ENCODE data around the gene TAF1A.

The TAF1A gene

GRCh38 chr1:222594789-222595188 lies 5.1 kb upstream of the TAF1A start:
- DNase-seq, result no peak

GRCh38 chr1:222592171-222592570 lies 2.4 kb upstream of the TAF1A start:
- DNase-seq, result no peak

- no peak for DNase-seq
Observed at GRCh38 chr1:222588135-222588534, 1.6 kb downstream of the TAF1A start.

GRCh38 chr1:222586842-222587241 lies 2.9 kb downstream of the TAF1A start:
- DNase-seq, result no peak

GRCh38 chr1:222583079-222583478 lies 6.7 kb downstream of the TAF1A start:
- peak; percentile 90 for DNase-seq

GRCh38 chr1:222582099-222582774 lies 7.5 kb downstream of the TAF1A start:
- no peak for DNase-seq

- DNase-seq, result no peak
Observed at GRCh38 chr1:222579316-222579715, 10.4 kb downstream of the TAF1A start.

- DNase-seq, result no peak
Observed at GRCh38 chr1:222570837-222571236, 18.9 kb downstream of the TAF1A start.

GRCh38 chr1:222561656-222562055 lies 28.1 kb downstream of the TAF1A start:
- DNase-seq, result no peak

- DNase-seq, result no peak
Observed at GRCh38 chr1:222557574-222557973, 32.2 kb downstream of the TAF1A start.

- no peak for DNase-seq
Observed at GRCh38 chr1:222557148-222557547, 32.6 kb downstream of the TAF1A start.

- DNase-seq, result no peak
Observed at GRCh38 chr1:222555992-222556615, 33.6 kb downstream of the TAF1A start.

GRCh38 chr1:222554177-222554576 lies 35.6 kb downstream of the TAF1A start:
- no peak for DNase-seq

- no peak for DNase-seq
Observed at GRCh38 chr1:222552882-222553281, 36.9 kb downstream of the TAF1A start.

- DNase-seq, result no peak
Observed at GRCh38 chr1:222547944-222548671, 41.6 kb downstream of the TAF1A start, which contains the start of gene HHIPL2. Gene HHIPL2, minus strand, starts transcription at chr1:222548104. Its CDS starts 60 bp downstream, at chr1:222548044.

- DNase-seq, result no peak
Observed at GRCh38 chr1:222547260-222547614, 42.5 kb downstream of the TAF1A start.

- DNase-seq, result peak; percentile 23
Observed at GRCh38 chr1:222546548-222547259, 43.0 kb downstream of the TAF1A start.

GRCh38 chr1:222546091-222546490 lies 43.6 kb downstream of the TAF1A start:
- DNase-seq, result no peak

GRCh38 chr1:222543817-222544216 lies 45.9 kb downstream of the TAF1A start:
- DNase-seq, result no peak

GRCh38 chr1:222540598-222540995 lies 49.1 kb downstream of the TAF1A start:
- no peak for DNase-seq

- DNase-seq, result no peak
Observed at GRCh38 chr1:222539951-222540597, 49.7 kb downstream of the TAF1A start.

GRCh38 chr1:222535455-222535854 lies 54.3 kb downstream of the TAF1A start:
- DNase-seq, result no peak

GRCh38 chr1:222530852-222531251 lies 58.9 kb downstream of the TAF1A start:
- DNase-seq, result no peak
